ENCODE results near the gene INAFM1.
A peak's percentile ranks its signal among the peaks of the same experiment; 100 is the strongest.
"Not testable (repeated sequence)": the region's sequence is repeated elsewhere in the genome, so short reads cannot be mapped to it uniquely, and the experiment has no call there.

INAFM1 gene

GRCh38 chr19:47241919-47242577, 32.6 kb upstream of the INAFM1 start:
- DNase-seq = no peak

DNA sequence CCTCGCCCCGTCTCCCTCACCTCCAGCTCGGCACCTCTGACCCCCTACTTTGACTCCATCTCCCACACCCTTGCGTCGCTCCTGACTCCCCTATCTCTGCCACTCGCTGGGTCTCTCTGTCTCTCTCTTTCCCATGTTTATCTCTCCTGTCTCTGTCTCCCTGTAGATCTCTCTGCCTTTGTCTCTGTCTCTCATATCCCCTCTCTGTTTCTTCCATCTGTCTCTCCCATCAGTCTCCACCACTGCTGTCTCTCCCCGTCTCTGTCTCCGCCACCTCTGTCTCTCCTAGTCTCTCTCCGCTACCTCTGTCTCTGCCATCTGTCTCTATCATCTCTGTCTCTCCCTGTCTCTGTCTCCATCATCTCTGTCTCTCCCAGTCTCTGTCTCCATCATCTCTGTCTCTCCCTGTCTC, 31.3 kb upstream of the INAFM1 start:
- DNase-seq = no peak

DNA sequence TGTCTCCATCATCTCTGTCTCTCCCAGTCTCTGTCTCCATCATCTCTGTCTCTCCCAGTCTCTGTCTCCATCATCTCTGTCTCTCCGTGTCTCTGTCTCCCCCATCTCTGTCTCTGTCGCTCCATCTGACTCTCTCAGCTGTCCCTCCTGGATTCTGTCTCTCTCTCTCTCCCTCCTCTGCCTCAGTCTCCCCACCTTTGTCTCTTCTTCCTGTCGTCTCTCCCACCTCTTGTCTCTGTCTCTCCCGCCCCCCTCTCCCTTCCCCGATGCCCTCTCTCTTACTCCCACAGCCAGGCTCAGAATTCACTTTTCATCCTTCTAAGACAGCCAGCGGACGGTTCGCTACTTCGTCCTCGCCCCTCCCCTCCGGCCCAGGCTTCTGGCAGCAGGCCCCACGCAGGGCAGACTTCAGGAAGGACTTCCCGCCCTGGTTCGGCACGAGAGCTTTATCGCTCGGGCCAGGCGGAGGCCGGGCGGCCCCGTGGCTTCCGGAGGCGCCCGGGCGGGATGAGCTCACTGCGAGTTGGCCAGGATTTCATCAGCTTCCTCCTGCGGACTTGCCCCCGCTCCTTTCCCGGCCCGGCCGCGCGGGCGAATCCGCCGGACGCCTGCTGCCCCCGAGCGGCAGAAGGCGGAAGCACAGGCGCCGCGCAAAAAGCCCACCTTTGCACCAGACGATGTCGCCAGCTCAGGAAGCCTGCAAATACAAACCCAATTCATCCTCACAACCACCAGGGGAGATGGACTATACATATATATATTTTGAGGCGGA, 30.7 kb upstream of the INAFM1 start:
- peak; percentile 57 for DNase-seq

DNA sequence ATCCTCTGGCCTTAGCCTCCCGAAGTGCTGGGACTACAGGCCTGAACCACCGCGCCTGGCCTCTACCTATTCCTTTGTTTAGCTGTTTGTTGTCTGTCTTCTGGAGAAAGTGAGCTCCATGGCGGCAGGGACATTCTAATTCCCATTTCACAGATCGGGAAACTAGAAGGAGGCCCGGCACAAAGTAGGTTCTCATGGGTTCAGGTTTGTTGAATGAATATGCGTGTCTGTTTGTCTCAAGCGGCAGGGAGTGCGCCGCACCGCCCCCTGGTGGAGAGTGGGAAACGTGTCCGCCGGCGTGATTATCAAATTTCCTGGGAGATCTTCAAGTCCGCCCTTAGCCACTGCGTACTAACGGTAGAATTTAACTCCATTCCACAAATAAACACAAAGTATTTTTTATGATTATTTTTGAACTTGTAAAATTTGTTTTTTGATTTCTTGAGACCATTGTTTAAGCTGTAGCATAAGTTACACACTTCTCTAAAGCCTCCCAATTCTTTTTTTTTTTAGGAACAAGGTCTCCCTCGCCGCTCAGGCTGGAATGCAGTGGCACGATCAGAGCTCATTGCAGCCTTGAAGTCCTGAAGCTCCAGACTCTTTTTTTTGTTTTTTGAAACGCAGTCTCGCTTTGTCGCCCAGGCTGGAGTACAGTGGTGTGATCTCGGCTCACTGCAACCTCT, 27.2 kb upstream of the INAFM1 start:
- DNase-seq = peak; percentile 20

DNA sequence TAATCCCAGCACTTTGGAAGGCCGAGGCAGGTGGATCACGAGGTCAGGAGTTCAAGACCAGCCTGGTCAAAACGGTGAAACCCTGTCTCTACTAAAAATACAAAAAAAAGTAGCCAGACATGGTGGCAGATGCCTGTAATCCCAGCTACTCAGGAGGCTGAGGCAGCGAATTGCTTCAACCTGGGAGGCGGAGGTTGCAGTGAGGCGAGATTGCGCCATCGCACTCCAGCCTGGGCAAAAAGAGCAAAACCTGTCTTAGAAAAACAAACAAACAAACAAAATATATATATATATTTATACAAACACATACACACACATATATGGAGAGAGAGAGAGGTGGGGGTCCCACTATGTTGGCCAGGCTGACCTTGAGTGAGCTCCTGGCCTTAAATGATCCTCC, 21.7 kb upstream of the INAFM1 start:
- not testable (repeated sequence) for DNase-seq

DNA sequence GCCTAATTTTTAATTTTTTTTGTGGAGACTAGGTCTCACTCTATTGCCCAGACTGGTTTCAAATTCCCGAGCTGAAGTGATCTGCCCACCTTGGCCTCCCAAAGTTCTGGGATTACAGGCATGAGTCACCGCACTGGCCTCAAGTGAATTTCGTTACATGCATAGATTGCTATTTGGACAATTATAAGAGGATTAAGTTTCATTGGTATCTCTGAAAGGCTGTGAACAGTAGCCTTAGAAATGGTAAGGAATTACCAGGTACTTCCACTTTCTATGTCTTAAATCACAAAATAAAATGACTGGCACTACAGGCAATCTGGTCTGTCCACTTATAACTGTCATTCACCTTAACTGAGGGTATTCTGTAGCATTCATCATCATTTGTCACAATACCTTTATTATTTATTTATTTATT, 21.2 kb upstream of the INAFM1 start:
- DNase-seq = no peak

- DNase-seq = no peak
Observed at GRCh38 chr19:47253970-47254369, 20.7 kb upstream of the INAFM1 start.

- DNase-seq = peak; percentile 85
Observed at GRCh38 chr19:47255879-47256692, 18.6 kb upstream of the INAFM1 start, which contains the start of gene CCDC9. Gene CCDC9 (plus strand): TSS chr19:47256525. CDS start chr19:47258401, 1,876 bp downstream.

DNA sequence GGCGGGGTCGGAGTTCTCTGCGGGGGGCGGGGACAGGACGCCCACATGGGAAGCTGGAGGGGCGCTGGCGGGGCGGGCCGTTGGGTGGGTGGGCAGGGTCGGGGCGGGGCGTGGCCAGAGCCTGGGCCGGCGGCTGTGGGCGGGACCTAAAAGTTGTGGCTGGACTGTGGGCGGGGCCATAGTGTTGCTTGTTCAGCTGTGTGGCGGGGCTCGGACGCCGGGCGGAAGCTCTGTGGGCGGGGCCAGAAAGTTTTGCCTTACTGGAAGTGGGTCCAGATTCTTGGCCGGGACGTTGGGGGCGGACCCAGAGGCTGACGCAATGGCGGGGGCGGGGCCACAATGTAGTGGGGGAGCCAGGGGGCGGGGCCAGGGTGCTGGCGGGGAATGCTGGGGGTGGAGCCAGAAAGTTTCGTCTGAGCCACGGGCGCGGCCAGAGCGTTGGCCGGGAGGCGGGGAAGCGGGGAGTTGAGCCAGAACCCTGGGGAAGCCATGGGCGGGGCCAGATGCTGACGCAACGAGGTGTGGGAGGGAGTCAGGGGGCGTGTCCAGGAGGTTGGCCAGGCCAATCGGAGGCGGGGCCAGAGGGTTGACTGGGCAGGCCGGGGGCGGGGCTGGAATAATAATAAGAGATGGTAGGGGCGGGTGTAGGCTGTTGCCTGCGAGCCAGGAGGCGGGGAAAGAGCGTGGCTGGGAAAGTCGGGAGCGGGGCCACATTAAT, 17.8 kb upstream of the INAFM1 start:
- DNase-seq = peak; percentile 97

DNA sequence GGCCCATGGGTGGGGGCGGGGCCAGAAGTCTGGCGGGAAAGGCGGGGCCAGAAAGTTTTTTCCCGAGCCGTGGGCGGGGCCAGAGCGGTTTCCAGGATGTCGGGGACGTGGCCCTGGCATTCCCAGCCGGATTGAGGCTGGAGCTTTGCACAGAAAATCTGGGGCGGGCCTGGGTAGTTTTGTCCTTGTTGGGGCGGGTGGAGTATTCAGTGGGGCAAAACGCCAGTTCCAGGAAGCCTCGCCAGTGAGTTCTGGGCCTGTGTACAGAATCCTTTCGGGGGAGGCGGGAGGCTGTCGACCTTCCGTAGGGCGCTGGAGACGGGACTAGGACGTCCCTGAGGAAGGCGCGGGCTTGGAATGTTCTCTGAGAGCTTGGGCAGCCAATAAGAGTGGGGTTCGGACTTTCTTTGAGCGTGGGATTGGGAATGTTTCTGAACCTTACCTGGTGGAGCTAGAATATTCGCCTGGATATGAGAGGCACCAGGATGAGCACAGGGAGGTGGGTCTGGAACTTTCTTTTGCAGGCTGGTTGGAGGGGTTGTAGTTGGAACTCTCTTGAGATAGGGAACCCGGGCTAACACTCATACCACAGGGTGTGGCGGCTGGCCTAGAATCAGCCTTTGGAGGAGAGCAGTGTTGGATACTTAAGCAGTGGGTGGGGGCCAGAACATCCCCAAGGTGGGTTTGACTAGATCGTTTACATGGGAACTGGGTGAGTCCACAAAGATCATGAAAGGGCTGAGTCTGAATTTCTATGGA, 17.1 kb upstream of the INAFM1 start:
- DNase-seq = no peak

DNA sequence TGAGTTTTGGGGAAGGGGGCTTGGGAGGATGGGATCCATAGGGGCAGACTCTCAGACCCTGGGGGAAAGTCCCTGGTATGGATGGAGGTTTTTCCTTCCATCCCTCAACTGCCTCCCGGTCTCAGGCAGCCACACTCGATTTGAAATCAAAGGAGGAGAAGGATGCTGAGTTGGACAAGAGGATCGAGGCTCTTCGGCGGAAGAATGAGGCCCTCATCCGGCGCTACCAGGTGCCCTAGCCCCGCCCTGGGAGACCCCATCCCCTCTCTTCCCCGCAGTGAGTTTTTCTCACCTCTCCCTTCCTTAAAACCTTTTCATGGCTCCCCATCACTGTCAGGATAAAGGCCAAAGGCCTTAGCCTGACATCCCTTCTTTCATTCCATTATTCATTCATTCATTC, 16.3 kb upstream of the INAFM1 start:
- no peak for DNase-seq

DNA sequence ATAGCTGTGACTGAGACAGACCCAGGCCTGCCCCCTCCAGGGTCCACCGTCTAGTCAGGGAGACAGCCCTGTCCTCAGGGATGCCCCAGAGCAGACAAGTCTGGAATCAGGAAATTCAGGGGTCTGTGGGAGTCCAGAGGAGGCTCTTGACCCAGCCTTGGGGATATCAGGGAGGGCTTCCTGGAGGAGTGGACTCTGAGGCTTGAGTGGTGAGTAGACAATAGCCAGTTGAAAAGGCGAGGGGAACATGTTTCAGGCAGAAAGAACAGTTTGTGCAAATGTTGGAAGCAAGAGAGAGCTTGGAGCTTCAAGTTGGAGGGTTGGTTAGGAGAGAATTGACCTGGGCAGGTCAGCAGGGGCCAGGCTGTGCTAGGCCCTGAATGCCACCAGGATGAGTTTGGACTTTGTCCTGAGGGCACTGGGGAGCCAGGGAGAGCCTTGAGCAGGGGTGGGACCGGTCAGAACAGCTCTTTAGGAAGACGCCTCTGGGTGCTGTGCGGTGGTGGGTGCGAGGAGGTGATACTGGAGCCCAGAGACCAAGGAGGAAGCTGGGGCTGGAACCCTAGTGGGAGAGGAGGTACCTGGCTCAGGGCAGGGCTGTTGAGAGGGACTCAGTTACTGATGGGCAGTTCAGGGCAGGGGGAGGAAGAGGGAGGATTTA, 15.7 kb upstream of the INAFM1 start:
- no peak for DNase-seq

DNA sequence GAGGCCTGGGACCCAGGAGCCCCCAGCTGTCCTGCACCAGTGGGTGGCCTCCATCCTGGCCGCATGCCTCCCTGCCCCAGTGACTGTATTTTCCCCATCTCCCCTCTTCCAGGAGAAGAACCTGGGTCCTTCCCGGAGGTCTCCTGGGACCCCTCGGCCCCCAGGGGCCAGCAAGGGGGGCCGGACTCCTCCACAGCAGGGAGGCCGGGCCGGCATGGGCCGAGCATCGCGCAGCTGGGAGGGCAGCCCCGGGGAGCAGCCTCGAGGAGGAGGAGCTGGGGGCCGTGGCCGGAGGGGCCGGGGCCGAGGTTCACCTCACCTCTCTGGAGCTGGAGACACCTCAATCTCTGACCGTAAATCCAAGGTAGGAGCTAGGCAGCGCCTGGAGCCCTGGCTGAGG, 14.2 kb upstream of the INAFM1 start:
- DNase-seq = no peak

- not testable (repeated sequence) for DNase-seq
Observed at GRCh38 chr19:47261946-47262793, 12.5 kb upstream of the INAFM1 start.

DNA sequence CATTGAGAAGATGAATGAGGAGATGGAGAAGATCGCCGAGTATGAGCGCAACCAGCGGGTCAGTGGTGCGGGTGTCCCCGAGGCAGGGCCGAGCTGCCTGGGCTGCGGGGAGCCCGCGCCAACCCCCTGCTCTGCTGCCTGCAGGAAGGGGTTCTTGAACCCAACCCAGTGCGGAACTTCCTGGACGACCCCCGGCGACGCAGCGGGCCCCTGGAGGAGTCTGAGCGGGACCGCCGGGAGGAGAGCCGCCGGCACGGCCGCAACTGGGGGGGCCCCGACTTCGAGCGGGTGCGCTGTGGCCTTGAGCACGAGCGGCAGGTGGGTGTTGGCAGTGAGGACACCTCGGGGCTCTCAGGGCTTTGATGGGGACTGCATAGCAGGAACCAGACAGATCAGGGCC, 10.1 kb upstream of the INAFM1 start:
- no peak for DNase-seq

DNA sequence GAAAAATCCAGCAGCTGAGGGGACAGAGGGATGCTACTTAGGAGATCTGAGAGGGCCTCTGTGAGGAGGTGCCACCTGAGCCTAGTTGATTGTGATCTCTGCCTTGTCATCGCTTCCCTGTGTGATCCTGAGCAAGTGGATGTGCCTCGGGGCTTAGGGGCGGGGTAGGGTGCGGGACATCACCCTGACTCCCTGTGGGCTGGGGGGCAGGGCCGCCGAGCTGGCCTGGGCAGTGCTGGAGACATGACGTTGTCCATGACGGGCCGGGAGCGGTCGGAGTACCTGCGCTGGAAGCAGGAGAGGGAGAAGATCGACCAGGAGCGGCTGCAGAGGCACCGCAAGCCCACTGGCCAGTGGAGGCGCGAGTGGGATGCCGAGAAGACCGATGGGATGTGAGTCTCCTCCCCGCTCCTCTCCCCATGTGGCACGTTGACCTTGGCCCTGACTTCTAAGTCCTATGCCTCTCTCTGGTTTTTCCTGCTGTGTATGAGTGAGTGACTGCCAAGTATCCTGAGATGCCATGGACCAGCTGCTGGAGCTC, 8.2 kb upstream of the INAFM1 start:
- no peak for DNase-seq

- DNase-seq = no peak
Observed at GRCh38 chr19:47267350-47267759, 7.3 kb upstream of the INAFM1 start.

DNA sequence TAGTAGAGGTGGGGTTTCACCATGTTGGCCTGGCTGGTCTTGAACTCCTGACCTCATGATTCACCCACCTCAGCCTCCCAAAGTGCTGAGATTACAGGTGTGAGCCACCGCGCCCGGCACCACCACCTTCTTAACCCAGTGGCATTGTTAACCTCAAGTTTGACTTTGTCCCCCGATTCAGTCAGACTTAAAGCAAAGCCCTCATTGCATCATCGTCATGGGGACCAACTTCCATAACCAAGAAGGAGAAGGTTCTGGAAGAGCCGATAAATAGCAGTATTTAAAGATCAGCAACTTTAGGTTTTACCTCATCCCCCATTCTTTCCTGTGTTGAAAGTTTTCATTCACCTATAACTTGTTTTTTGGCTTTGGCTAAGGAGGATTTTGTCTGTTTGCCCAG, 6.7 kb upstream of the INAFM1 start:
- DNase-seq = no peak

DNA sequence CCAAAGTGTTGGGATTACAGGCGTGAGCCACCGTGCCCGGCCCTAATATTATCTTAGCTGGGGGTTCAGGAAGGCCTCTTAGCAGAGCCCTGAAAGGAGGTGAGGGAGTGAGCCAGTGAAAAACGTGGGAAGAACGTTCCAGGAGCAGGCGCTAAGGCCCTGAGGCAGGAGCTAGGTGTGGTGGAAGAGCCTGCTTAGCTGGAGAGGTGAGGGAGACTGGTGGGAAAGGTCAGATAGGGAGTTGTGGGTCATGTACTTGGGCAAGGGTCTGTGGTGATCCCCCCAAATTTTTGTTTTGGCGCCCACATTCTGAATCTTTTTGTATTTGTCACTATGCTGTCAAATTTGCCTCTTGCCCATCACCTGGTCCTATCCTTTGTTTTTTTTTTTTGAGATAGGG, 5.1 kb upstream of the INAFM1 start:
- DNase-seq = no peak

GRCh38 chr19:47270408-47270807, 4.3 kb upstream of the INAFM1 start:
- no peak for DNase-seq
